HepG2 (cell line): ENCODE data around the gene DHRS1.

Source experiments
- CTCF ChIP-seq: sonication (generic); formaldehyde crosslinking; IDR thresholded peaks from 2 replicates; pipeline ENCODE4 v1.5.0; 2020; ENCODE audit warnings: mild to moderate bottlenecking, missing genetic modification reagents, moderate library complexity
- E2F1 ChIP-seq: sonication (generic); formaldehyde crosslinking; IDR thresholded peaks from 2 replicates; pipeline ENCODE4 v1.5.0; 2020; ENCODE audit warnings: missing genetic modification reagents
- EZH2 ChIP-seq: conservative IDR thresholded peaks from 2 replicates; pipeline ENCODE4 v1.6.1; 2012; ENCODE audit warnings: mild to moderate bottlenecking, low read depth, low read length, moderate library complexity
- FOXJ3 ChIP-seq: sonication (generic); formaldehyde crosslinking; IDR thresholded peaks from 2 replicates; pipeline ENCODE4 v1.4.0; 2020; ENCODE audit warnings: missing genetic modification reagents, mild to moderate bottlenecking, borderline replicate concordance
- JUND ChIP-seq: sonication (generic); formaldehyde crosslinking; IDR thresholded peaks from 2 replicates; pipeline ENCODE4 v1.8.0; 2022; ENCODE audit warnings: mild to moderate bottlenecking, missing genetic modification reagents
- MAX ChIP-seq: IDR thresholded peaks from 2 replicates; pipeline ENCODE4 v1.6.1; 2012; ENCODE audit warnings: inconsistent platforms
- MEIS1 ChIP-seq: sonication (generic); formaldehyde crosslinking; IDR thresholded peaks from 2 replicates; pipeline ENCODE4 v1.9.0; 2021; ENCODE audit warnings: mild to moderate bottlenecking, missing genetic modification reagents, moderate library complexity, borderline replicate concordance
- RFX5 ChIP-seq: IDR thresholded peaks from 2 replicates; pipeline ENCODE4 v1.6.1; 2011; ENCODE audit warnings: low read depth, low read length, improper control_type of control experiment
- SKI ChIP-seq: fragments of 450-650 bp; IDR thresholded peaks from one replicate; pipeline ENCODE4 v1.6.1; 2018; ENCODE audit warnings: mild to moderate bottlenecking; ENCODE audit not compliant: partially characterized antibody
- SMAD3 ChIP-seq: sonication (generic); formaldehyde crosslinking; IDR thresholded peaks from 2 replicates; pipeline ENCODE4 v1.4.0; 2020; ENCODE audit warnings: missing genetic modification reagents
- SP1 ChIP-seq, 2 experiments: fragments of 450-650 bp in 1 of 2; sonication (generic) in 1 of 2; formaldehyde crosslinking in 1 of 2; IDR thresholded peaks; 2 replicates each; pipeline versions ENCODE4 v1.4.0 to v1.6.1; 2016 to 2020; ENCODE audit warnings: missing genetic modification reagents in 1 of 2
- TCF7 ChIP-seq: sonication (generic); IDR thresholded peaks from 2 replicates; pipeline ENCODE4 v1.6.1; 2016; ENCODE audit warnings: antibody characterized with exemption, low read depth
- TCF7L2 ChIP-seq: IDR thresholded peaks from 2 replicates; pipeline ENCODE4 v1.6.1; 2011; ENCODE audit warnings: mild to moderate bottlenecking, low read depth, low read length, moderate library complexity
- TMF1 ChIP-seq: sonication (generic); formaldehyde crosslinking; IDR thresholded peaks from 2 replicates; pipeline ENCODE4 v1.8.1; 2022; ENCODE audit warnings: low read depth, missing genetic modification reagents

GRCh38 chr14:24329736-24330135, 30.2 kb upstream of the DHRS1 start:
- no peak; the same call in 1 of the 2 replicates for TF ChIP-seq CTCF (CRISPR knock-in tag)
- no peak for TF ChIP-seq EZH2
- TF ChIP-seq SMAD3 (CRISPR knock-in tag) = no peak
- TF ChIP-seq RFX5 = no peak
- no peak for TF ChIP-seq FOXJ3 (CRISPR knock-in tag)
- TF ChIP-seq TCF7L2 = no peak
- no peak for TF ChIP-seq E2F1 (CRISPR knock-in tag)
- no peak for TF ChIP-seq JUND
- no peak for TF ChIP-seq SKI
- no peak for TF ChIP-seq SP1 (IDR thresholded peaks at IDR 0.05)
- TF ChIP-seq SP1 (CRISPR knock-in tag; IDR thresholded peaks at IDR 0.05) = no peak
- no peak for TF ChIP-seq TCF7
- no peak for TF ChIP-seq MAX
- TF ChIP-seq MEIS1 = no peak
- no peak for TF ChIP-seq TMF1 (CRISPR knock-in tag)
